ENCODE data around the gene STAT5A. TPM values are rescaled to one million over a fixed set of nuclear protein-coding genes. Genes with fewer than 3 reads are reported as not detected.

Gene STAT5A
- total and polyA plus RNA-seq, 9 of the 15 experiments (the other 6 are each of a cell fraction or from before 2014, with no cell fraction given): 79.9 to 415 (median 196) TPM

DNA sequence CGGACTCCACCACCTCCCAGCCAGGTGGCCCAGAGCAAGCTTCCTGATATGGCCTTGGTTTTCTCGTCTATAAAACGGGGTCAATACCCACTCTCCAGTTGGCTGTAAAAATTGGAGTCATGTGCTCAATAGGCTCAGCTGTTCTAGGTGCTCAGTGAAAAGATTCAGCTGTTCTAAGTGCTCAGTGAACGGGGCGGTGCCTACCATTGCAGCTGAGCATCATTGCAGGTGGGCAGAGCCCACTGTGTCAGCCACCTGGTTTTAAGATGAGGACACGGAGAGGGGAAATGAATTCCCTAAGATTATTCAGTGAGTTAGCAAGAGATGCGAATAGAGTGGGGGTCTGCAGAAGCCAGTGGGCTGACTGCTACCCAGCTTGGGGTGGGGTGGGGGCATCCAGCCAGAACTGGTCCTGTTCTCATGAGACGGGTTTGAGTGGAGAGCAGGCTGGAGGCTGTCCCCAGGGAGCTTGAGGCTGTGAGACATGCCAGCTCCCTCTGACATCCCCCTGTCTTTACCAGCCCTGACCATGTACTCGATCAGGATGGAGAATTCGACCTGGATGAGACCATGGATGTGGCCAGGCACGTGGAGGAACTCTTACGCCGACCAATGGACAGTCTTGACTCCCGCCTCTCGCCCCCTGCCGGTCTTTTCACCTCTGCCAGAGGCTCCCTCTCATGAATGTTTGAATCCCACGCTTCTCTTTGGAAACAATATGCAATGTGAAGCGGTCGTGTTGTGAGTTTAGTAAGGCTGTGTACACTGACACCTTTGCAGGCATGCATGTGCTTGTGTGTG is 21.9 kb downstream of the STAT5A start (continued):
- TF ChIP-seq GTF2F1 (IDR thresholded peaks at IDR 0.05; ENCODE audit: low read depth, low read length) (no peak), MGA (IDR thresholded peaks at IDR 0.05) (peak; percentile 91), TAL1 (IDR thresholded peaks at IDR 0.05) (no peak), FOSL1 (tag; conservative IDR thresholded peaks at IDR 0.05) (no peak), BCOR (IDR thresholded peaks at IDR 0.05) (no peak), TEAD1 (CRISPR knock-in tag; IDR thresholded peaks at IDR 0.05) (no peak), HES1 (IDR thresholded peaks at IDR 0.05; ENCODE audit: low read depth) (no peak), MBD2 (IDR thresholded peaks at IDR 0.05; ENCODE audit: borderline replicate concordance, low read depth) (no peak), PHB2 (IDR thresholded peaks at IDR 0.05; ENCODE audit: low read depth) (no peak), HMGXB4 (CRISPR knock-in tag; IDR thresholded peaks at IDR 0.05) (no peak), L3MBTL2 (IDR thresholded peaks at IDR 0.05) (peak; percentile 91), POLR2H (tag; IDR thresholded peaks at IDR 0.05; ENCODE audit: low read depth) (no peak), CREB3 (tag; conservative IDR thresholded peaks at IDR 0.05; ENCODE audit: low read depth) (no peak; the same call in 1 of the 2 replicates)

Measured in K562 (cell line).